Measurements from ENCODE around the gene ATG10.

DNA sequence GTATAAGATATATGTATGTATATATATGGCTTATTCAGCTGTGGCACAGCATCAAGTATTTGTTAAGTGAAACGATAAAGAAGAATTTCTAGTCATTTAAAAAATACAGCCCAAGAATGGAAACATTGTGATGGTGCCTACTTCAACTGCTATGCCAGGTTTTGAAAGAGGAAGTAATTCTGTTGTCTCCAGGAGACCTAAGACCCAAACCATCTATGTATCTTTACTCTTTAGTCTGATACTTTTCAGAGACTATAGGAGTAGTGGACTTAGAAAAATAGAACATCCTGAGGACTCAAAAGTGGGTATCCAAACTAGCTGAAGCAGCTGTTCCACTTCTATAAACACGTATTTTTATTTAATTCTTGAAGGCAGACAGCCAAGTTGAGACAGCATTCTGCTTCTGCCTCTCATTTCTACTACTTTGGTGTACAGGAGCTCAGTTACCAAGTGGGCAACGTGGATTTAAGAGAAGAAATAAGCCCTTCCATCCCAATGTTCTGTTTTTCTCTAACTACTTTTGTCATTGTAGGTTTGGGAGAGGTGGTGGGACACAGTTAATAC is 195.6 kb downstream of the ATG10 start:
- TF ChIP-seq POLR2A (IDR thresholded peaks at IDR 0.05) (no peak), CTCF (IDR thresholded peaks at IDR 0.05) (no peak)

Data from transverse colon (tissue), 3 donors.